Stimulated activated CD8-positive, alpha-beta memory T cell treated with anti-CD3 and anti-CD28 coated beads, Interleukin-12 subunit alpha, Interleukin-12 subunit beta, amount 100 ng/mL, for 4 hours (primary cell): ENCODE data around the gene BHMT2.

Experiments
- DNase-seq: peaks from one replicate; pipeline ENCODE4 v3.0.0-alpha.2; 2020; ENCODE audit warnings: low read depth

Gene BHMT2

GRCh38 chr5:79069488-79070349, at the start of gene BHMT2, which contains the start of gene DMGDH:
Gene BHMT2 (plus strand): TSS chr5:79069767. CDS start chr5:79069783, 16 bp downstream.
Gene DMGDH (minus strand): TSS chr5:79069674. CDS start chr5:79069620, 54 bp downstream.
- no peak for DNase-seq

GRCh38 chr5:79020861-79021561, 48.6 kb upstream of the BHMT2 start:
- no peak for DNase-seq

GRCh38 chr5:79021753-79022152, 47.8 kb upstream of the BHMT2 start:
- DNase-seq = no peak

- no peak for DNase-seq
These were observed 46.8 kb upstream of the BHMT2 start for GRCh38 chr5:79022771-79023170.

GRCh38 chr5:79023348-79023747, 46.2 kb upstream of the BHMT2 start:
- DNase-seq = no peak

- DNase-seq = no peak
These were observed 45.6 kb upstream of the BHMT2 start for GRCh38 chr5:79023947-79024346.

GRCh38 chr5:79025054-79025472, 44.5 kb upstream of the BHMT2 start:
- DNase-seq = no peak

- DNase-seq = no peak
These were observed 38.7 kb upstream of the BHMT2 start for GRCh38 chr5:79030663-79031484.

- DNase-seq = no peak
These were observed 38.1 kb upstream of the BHMT2 start for GRCh38 chr5:79031485-79031867.

- DNase-seq = no peak
These were observed 37.4 kb upstream of the BHMT2 start for GRCh38 chr5:79032031-79032695.

GRCh38 chr5:79032782-79033181, 36.8 kb upstream of the BHMT2 start:
- DNase-seq = no peak

GRCh38 chr5:79035237-79035636, 34.3 kb upstream of the BHMT2 start:
- no peak for DNase-seq

- no peak for DNase-seq
These were observed 32.8 kb upstream of the BHMT2 start for GRCh38 chr5:79036769-79037168.

- DNase-seq = no peak
These were observed 27.4 kb upstream of the BHMT2 start for GRCh38 chr5:79042188-79042587.

- no peak for DNase-seq
These were observed 22.4 kb upstream of the BHMT2 start for GRCh38 chr5:79047199-79047598.

GRCh38 chr5:79048437-79048836, 21.1 kb upstream of the BHMT2 start:
- no peak for DNase-seq

- DNase-seq = no peak
These were observed 19.1 kb upstream of the BHMT2 start for GRCh38 chr5:79050498-79050897.

- DNase-seq = no peak
These were observed 16.2 kb upstream of the BHMT2 start for GRCh38 chr5:79053321-79053720.

- no peak for DNase-seq
These were observed 14.6 kb upstream of the BHMT2 start for GRCh38 chr5:79055017-79055416.

- DNase-seq = no peak
These were observed 12.7 kb upstream of the BHMT2 start for GRCh38 chr5:79056847-79057246.

- no peak for DNase-seq
These were observed 9.9 kb upstream of the BHMT2 start for GRCh38 chr5:79059674-79060073.

GRCh38 chr5:79062436-79062835, 7.1 kb upstream of the BHMT2 start:
- DNase-seq = no peak
